ENCODE data around the gene MYL11. TPM values are rescaled to one million over a fixed set of nuclear protein-coding genes. Genes with fewer than 3 reads are reported as not detected.
"Not testable (repeated sequence)": the region's sequence is repeated elsewhere in the genome, so short reads cannot be mapped to it uniquely, and the experiment has no call there.

The MYL11 gene
- not detected in 2 replicates for polyA plus RNA-seq (2014; cell fraction: cytosol; rRNA removed)
- polyA plus RNA-seq (2014; cell fraction: nucleus; rRNA removed) = 1.5 TPM in 1 of 2 replicates, not detected in the other

GRCh38 chr16:30374538-30374937, at the start of gene MYL11:
MYL11 (plus strand) TSS chr16:30374802; CDS start chr16:30374858, 56 bp downstream.
- DNase-seq (ENCODE audit: low spot score) = no peak

GRCh38 chr16:30334473-30334989, 40.1 kb upstream of the MYL11 start:
- peak; percentile 82 for DNase-seq (ENCODE audit: low spot score)

- peak; percentile 83 for DNase-seq (ENCODE audit: low spot score)
These were observed 39.5 kb upstream of the MYL11 start for GRCh38 chr16:30335028-30335597.

- DNase-seq (ENCODE audit: low spot score) = peak; percentile 36
These were observed 38.8 kb upstream of the MYL11 start for GRCh38 chr16:30335598-30336474.

- not testable (repeated sequence) for DNase-seq (ENCODE audit: low spot score)
These were observed 36.6 kb upstream of the MYL11 start for GRCh38 chr16:30337964-30338357.

- DNase-seq (ENCODE audit: low spot score) = not testable (repeated sequence)
These were observed 35.9 kb upstream of the MYL11 start for GRCh38 chr16:30338715-30339114.

GRCh38 chr16:30340621-30341020, 34.0 kb upstream of the MYL11 start:
- DNase-seq (ENCODE audit: low spot score) = no peak

- not testable (repeated sequence) for DNase-seq (ENCODE audit: low spot score)
These were observed 32.6 kb upstream of the MYL11 start for GRCh38 chr16:30341971-30342370.

- DNase-seq (ENCODE audit: low spot score) = no peak
These were observed 31.7 kb upstream of the MYL11 start for GRCh38 chr16:30342751-30343490.

GRCh38 chr16:30343491-30343820, 31.1 kb upstream of the MYL11 start:
- DNase-seq (ENCODE audit: low spot score) = not testable (repeated sequence)

- no peak for DNase-seq (ENCODE audit: low spot score)
These were observed 28.3 kb upstream of the MYL11 start for GRCh38 chr16:30346286-30346685.

GRCh38 chr16:30348113-30348512, 26.5 kb upstream of the MYL11 start:
- DNase-seq (ENCODE audit: low spot score) = no peak

- DNase-seq (ENCODE audit: low spot score) = no peak
These were observed 25.7 kb upstream of the MYL11 start for GRCh38 chr16:30348929-30349328.

GRCh38 chr16:30349675-30350074, 24.9 kb upstream of the MYL11 start:
- no peak for DNase-seq (ENCODE audit: low spot score)

GRCh38 chr16:30350134-30350871, 24.3 kb upstream of the MYL11 start:
- no peak for DNase-seq (ENCODE audit: low spot score)

- no peak for DNase-seq (ENCODE audit: low spot score)
These were observed 23.6 kb upstream of the MYL11 start for GRCh38 chr16:30351001-30351441.

GRCh38 chr16:30351586-30352419, 22.8 kb upstream of the MYL11 start:
- DNase-seq (ENCODE audit: low spot score) = no peak

GRCh38 chr16:30352488-30353401, 21.9 kb upstream of the MYL11 start:
- DNase-seq (ENCODE audit: low spot score) = no peak

- DNase-seq (ENCODE audit: low spot score) = no peak
These were observed 21.0 kb upstream of the MYL11 start for GRCh38 chr16:30353438-30354129.

Data from SK-N-DZ (cell line).